Measurements from ENCODE around the gene SH3RF3.

GRCh38 chr2:109234355-109234754 is 105.3 kb downstream of the SH3RF3 start:
- TF ChIP-seq CTCF (IDR thresholded peaks at IDR 0.05) = no peak
- TF ChIP-seq SIN3A (IDR thresholded peaks at IDR 0.05; ENCODE audit: borderline replicate concordance, low read depth, low read length) = no peak
- TF ChIP-seq YY1 (IDR thresholded peaks at IDR 0.05; ENCODE audit: low read depth) = no peak
- TF ChIP-seq SMC3 (IDR thresholded peaks at IDR 0.05; ENCODE audit: low read depth, low read length) = no peak
- no peak for TF ChIP-seq RCOR1 (IDR thresholded peaks at IDR 0.05; ENCODE audit: low read length)

Measured in SK-N-SH (cell line).